HepG2 (cell line): ENCODE results near the gene BRMS1. TPM values are rescaled to one million over a fixed set of nuclear protein-coding genes. Genes with fewer than 3 reads are reported as not detected.

ENCODE experiments used
- ATAC-seq: fragments of 200-7000 bp; cut with Tn5 transposase; 3 replicates; pipeline ENCODE4 v1.9.1; 2020; ENCODE audit warnings: mild to moderate bottlenecking, moderate library complexity
- BruUV-seq: library from RNA; stranded (reverse); fragments of 400-500 nt; replicated peaks from 2 replicates; lab custom pipeline; 2021; lab: Mats Ljungman, UMichigan
- CTCF ChIA-PET: fragments of 300-600 bp; formaldehyde crosslinking; extraction: SDS; loops from one replicate; lab custom pipeline; 2021; ENCODE audit warnings: low total read pairs, inconsistent platforms, low intra/inter-chr PET ratio; lab: Yijun Ruan, JAX
- POLR2A ChIA-PET: fragments of 350-600 bp; sonication (Branson Sonifier 250); formaldehyde crosslinking; loops from one replicate; lab custom pipeline; 2020; ENCODE audit warnings: antibody characterized with exemption, inconsistent platforms; lab: Yijun Ruan, JAX
- DNase-seq: peaks from one replicate; pipeline ENCODE4 v3.0.0-alpha.2; 2015; ENCODE audit warnings: low spot score
- FAIRE-seq: peaks from 3 replicates; lab custom pipeline; 2011; peaks lifted over from hg19 to GRCh38; lab: Jason Lieb, UNC
- H2AFZ ChIP-seq: one replicate; pipeline ENCODE4 v1.6.1; 2011; ENCODE audit warnings: low read length, inconsistent platforms
- H3K27ac ChIP-seq: fragments of 300-600 bp; 3 replicates; pipeline ENCODE4 v1.8.0; 2011; ENCODE audit warnings: mixed run types, mild to moderate bottlenecking, mixed read lengths, low read length, inconsistent platforms; ENCODE audit not compliant: insufficient read depth; ENCODE audit errors: extremely low read length
- H3K27me3 ChIP-seq, 2 experiments: fragments of 200-600 bp in 1 of 2; 2 replicates in 1 of 2; 3 replicates in 1 of 2; pipeline versions ENCODE4 v1.6.0 to v1.8.0; 2011; ENCODE audit warnings: low read length in 2 of 2, mild to moderate bottlenecking in 2 of 2, moderate library complexity in 2 of 2, inconsistent platforms in 1 of 2; ENCODE audit not compliant: insufficient read depth in 2 of 2, control insufficient read depth in 1 of 2
- H3K36me3 ChIP-seq, 2 experiments: fragments of 200-600 bp in 1 of 2; replicated peaks in 1 of 2; 2 replicates in 1 of 2; 3 replicates in 1 of 2; pipeline versions ENCODE4 v1.5.1 to v1.8.0; 2011; ENCODE audit warnings: low read length in 2 of 2, inconsistent platforms in 1 of 2; ENCODE audit not compliant: insufficient read depth in 2 of 2, control insufficient read depth in 1 of 2
- H3K4me1 ChIP-seq: 2 replicates; pipeline ENCODE4 v1.5.1; 2012; ENCODE audit warnings: low read length, inconsistent platforms; ENCODE audit not compliant: insufficient read depth
- H3K4me2 ChIP-seq: 2 replicates; pipeline ENCODE4 v1.6.0; 2011; ENCODE audit warnings: low read depth, low read length, inconsistent platforms
- H3K4me3 ChIP-seq, 3 experiments: fragments of 200-600 bp in 1 of 3; sonication (generic), shearing (Covaris generic) in 1 of 3; replicated peaks in 1 of 3; 2 replicates each; pipeline ENCODE4 v1.5.1; 2011 to 2016; ENCODE audit warnings: low read length in 3 of 3, inconsistent platforms in 2 of 3, low read depth in 2 of 3, mild to moderate bottlenecking in 2 of 3, control low read depth in 1 of 3, mixed read lengths in 1 of 3; ENCODE audit not compliant: insufficient read depth in 1 of 3
- H3K79me2 ChIP-seq: one replicate; pipeline ENCODE4 v1.6.1; 2011; ENCODE audit warnings: low read length, inconsistent platforms; ENCODE audit not compliant: insufficient read depth
- H3K9ac ChIP-seq: 2 replicates; pipeline ENCODE4 v1.6.0; 2011; ENCODE audit warnings: mild to moderate bottlenecking, low read depth, low read length, inconsistent platforms; ENCODE audit not compliant: insufficient read depth
- H3K9me3 ChIP-seq: 2 replicates; pipeline ENCODE4 v1.5.1; 2012; ENCODE audit warnings: mild to moderate bottlenecking, low read length
- H4K20me1 ChIP-seq: 2 replicates; pipeline ENCODE4 v1.6.0; 2011; ENCODE audit warnings: inconsistent platforms, mild to moderate bottlenecking, low read length, moderate library complexity; ENCODE audit not compliant: insufficient read depth
- FOXC1 ChIP-seq: sonication (generic); formaldehyde crosslinking; IDR thresholded peaks from 2 replicates; pipeline ENCODE4 v1.8.0; 2022; ENCODE audit warnings: mild to moderate bottlenecking, missing genetic modification reagents, borderline replicate concordance
- JUNB ChIP-seq: sonication (generic); formaldehyde crosslinking; IDR thresholded peaks from 2 replicates; pipeline ENCODE4 v1.8.0; 2022; ENCODE audit warnings: missing genetic modification reagents, mild to moderate bottlenecking, borderline replicate concordance
- MTF1 ChIP-seq: sonication (generic); formaldehyde crosslinking; IDR thresholded peaks from 2 replicates; pipeline ENCODE4 v1.5.0; 2020; ENCODE audit warnings: missing genetic modification reagents
- MXI1 ChIP-seq: IDR thresholded peaks from 3 replicates; pipeline ENCODE4 v1.6.1; 2012; ENCODE audit warnings: low read depth, low read length, inconsistent platforms, borderline replicate concordance
- RBFOX2 ChIP-seq: fragments of 200-400 bp; formaldehyde crosslinking; IDR thresholded peaks from 2 replicates; pipeline ENCODE4 v1.6.1; 2017; ENCODE audit warnings: low read depth, mild to moderate bottlenecking, low read length
- SOX13 ChIP-seq, 3 experiments: fragments of 450-650 bp in 1 of 3; sonication (generic) in 1 of 3; formaldehyde crosslinking in 1 of 3; IDR thresholded peaks in 2 of 3; conservative IDR thresholded peaks in 1 of 3; 2 replicates each; pipeline versions ENCODE4 v1.5.0 to v1.6.1; 2016 to 2020; ENCODE audit warnings: antibody characterized with exemption in 1 of 3, mild to moderate bottlenecking in 1 of 3, missing compliant biosample characterization in 1 of 3, missing genetic modification reagents in 1 of 3, moderate library complexity in 1 of 3
- SRSF9 ChIP-seq: fragments of 200-400 bp; formaldehyde crosslinking; IDR thresholded peaks from 2 replicates; pipeline ENCODE4 v1.6.1; 2018; ENCODE audit warnings: borderline replicate concordance, mild to moderate bottlenecking, low read depth, low read length; ENCODE audit not compliant: insufficient read depth, poor library complexity, severe bottlenecking
- TCF7 ChIP-seq: sonication (generic); IDR thresholded peaks from 2 replicates; pipeline ENCODE4 v1.6.1; 2016; ENCODE audit warnings: antibody characterized with exemption, low read depth
- U2AF1 ChIP-seq: fragments of 200-400 bp; formaldehyde crosslinking; optimal IDR thresholded peaks from 2 replicates; pipeline ENCODE3; 2017; ENCODE audit warnings: mild to moderate bottlenecking, low read depth, low read length
- ZFP37 ChIP-seq: sonication (generic); formaldehyde crosslinking; IDR thresholded peaks from 2 replicates; pipeline ENCODE4 v1.4.0; 2020; ENCODE audit warnings: missing genetic modification reagents, borderline replicate concordance
- ZKSCAN8 ChIP-seq: IDR thresholded peaks from 2 replicates; pipeline ENCODE4 v1.6.1; 2016; ENCODE audit warnings: borderline replicate concordance, missing genetic modification reagents, missing compliant biosample characterization
- ZNF232 ChIP-seq: sonication (generic); formaldehyde crosslinking; IDR thresholded peaks from 2 replicates; pipeline ENCODE4 v1.4.0; 2020; ENCODE audit warnings: missing genetic modification reagents, borderline replicate concordance
- ZNF530 ChIP-seq: sonication (generic); formaldehyde crosslinking; IDR thresholded peaks from 2 replicates; pipeline ENCODE4 v1.5.0; 2020; ENCODE audit warnings: low read depth, mild to moderate bottlenecking, missing genetic modification reagents
- ZNF768 ChIP-seq: sonication (generic); formaldehyde crosslinking; IDR thresholded peaks from 2 replicates; pipeline ENCODE4 v1.4.0; 2020; ENCODE audit warnings: missing genetic modification reagents
- ZSCAN25 ChIP-seq: sonication (generic); formaldehyde crosslinking; IDR thresholded peaks from 2 replicates; pipeline ENCODE4 v1.8.0; 2022; ENCODE audit warnings: mild to moderate bottlenecking, missing genetic modification reagents
- WGBS: methylation state at CpG from one replicate; pipeline ENCODE4 v1.1.6; 2017; ENCODE audit warnings: low lambda C conversion rate; 5-methylcytosine and 5-hydroxymethylcytosine counted together
- in situ Hi-C: cut with HindIII; loops from 2 replicates; pipeline ENCODE4 v1.10.0; 2017; ENCODE audit warnings: low pct_unique_long_range_greater_than_20kb; ENCODE audit not compliant: extremely low pct_ligation_motif_present
- intact Hi-C: fragments of 100-400 bp; cut with micrococcal nuclease; formaldehyde crosslinking; loops from one replicate; pipeline ENCODE4 v1.10.0; 2022; ENCODE audit not compliant: unreplicated experiment
- polyA plus RNA-seq, 8 experiments: library from polyadenylated mRNA; depleted of rRNA in 3 of 8; stranded (reverse) in 7 of 8; unstranded in 1 of 8; fragments of >200 nt; fragmentation: Illumina TruSeq in 4 of 8; extraction: Trizol in 4 of 8; gene quantifications; 2 replicates each; pipeline versions ENCODE4 v1.2.1 to v1.2.3, GENCODE V29; 2011 to 2016; ENCODE audit warnings: low read depth in 4 of 8, missing spikeins in 1 of 8, mixed read lengths in 1 of 8; ENCODE audit not compliant: insufficient read depth in 1 of 8
- total RNA-seq, 5 experiments: library from RNA; depleted of rRNA; stranded (reverse); fragments of >200 nt; fragmentation: Illumina TruSeq; extraction: Trizol; gene quantifications; 2 replicates each; pipeline ENCODE4 v1.2.3, GENCODE V29; 2016; ENCODE audit warnings: low read depth in 1 of 5
- TF ChIP-seq, protein P1 (sequence below): sonication (generic); formaldehyde crosslinking; IDR thresholded peaks from 2 replicates; pipeline ENCODE4 v1.4.0; 2020; ENCODE audit warnings: missing genetic modification reagents, borderline replicate concordance
- TF ChIP-seq, protein P2 (sequence below): sonication (generic); formaldehyde crosslinking; IDR thresholded peaks from 2 replicates; pipeline ENCODE4 v1.5.0; 2020; ENCODE audit warnings: missing genetic modification reagents, mild to moderate bottlenecking, borderline replicate concordance
- TF ChIP-seq, protein P3 (sequence below): sonication (generic); formaldehyde crosslinking; IDR thresholded peaks from 2 replicates; pipeline ENCODE4 v1.8.1; 2023; ENCODE audit warnings: missing genetic modification reagents, inconsistent platforms, borderline replicate concordance

The BRMS1 gene
- total and polyA plus RNA-seq, 2 of the 13 experiments (the other 11 are each of a cell fraction or from before 2014, with no cell fraction given): 15.8 to 55.7 TPM

DNA sequence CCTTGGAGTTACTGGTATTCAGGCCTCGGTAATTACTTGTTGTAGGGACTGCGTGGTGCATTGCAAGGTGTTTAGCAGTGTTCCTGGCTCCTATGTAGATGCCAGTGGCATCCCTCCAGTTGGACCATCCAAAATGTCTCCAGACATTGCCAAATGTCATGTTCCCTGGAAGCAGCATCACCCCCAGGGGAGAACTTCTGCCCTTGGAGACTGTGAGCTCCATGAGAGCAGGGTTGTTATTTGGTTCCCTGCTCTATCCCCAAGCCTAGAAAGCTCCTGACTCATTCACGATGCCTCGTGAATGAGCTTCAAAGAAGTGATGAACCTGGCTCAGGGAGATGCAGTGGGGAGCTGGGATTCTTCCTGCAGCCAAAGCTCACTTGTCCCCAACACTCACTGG lies 23.3 kb downstream of the BRMS1 start:
- no TSS peak for BruUV-seq
- TF ChIP-seq ZSCAN25 (CRISPR knock-in tag) (no peak), ZFP37 (no peak), FOXC1 (no peak), SRSF9 (no peak), ZNF232 (CRISPR knock-in tag) (no peak), U2AF1 (no peak), ZKSCAN8 (CRISPR knock-in tag) (no peak), ZNF768 (no peak), MTF1 (CRISPR knock-in tag) (no peak), JUNB (CRISPR knock-in tag) (no peak), ZNF530 (CRISPR knock-in tag) (no peak), TCF7 (no peak), RBFOX2 (no peak), MXI1 (no peak), SOX13 (IDR thresholded peaks at IDR 0.05) (no peak), SOX13 (CRISPR knock-in tag; conservative IDR thresholded peaks at IDR 0.05 in 1 of 2, IDR thresholded peaks at IDR 0.05 in 1 of 2) (no peak)
- TF ChIP-seq, protein P1, sequence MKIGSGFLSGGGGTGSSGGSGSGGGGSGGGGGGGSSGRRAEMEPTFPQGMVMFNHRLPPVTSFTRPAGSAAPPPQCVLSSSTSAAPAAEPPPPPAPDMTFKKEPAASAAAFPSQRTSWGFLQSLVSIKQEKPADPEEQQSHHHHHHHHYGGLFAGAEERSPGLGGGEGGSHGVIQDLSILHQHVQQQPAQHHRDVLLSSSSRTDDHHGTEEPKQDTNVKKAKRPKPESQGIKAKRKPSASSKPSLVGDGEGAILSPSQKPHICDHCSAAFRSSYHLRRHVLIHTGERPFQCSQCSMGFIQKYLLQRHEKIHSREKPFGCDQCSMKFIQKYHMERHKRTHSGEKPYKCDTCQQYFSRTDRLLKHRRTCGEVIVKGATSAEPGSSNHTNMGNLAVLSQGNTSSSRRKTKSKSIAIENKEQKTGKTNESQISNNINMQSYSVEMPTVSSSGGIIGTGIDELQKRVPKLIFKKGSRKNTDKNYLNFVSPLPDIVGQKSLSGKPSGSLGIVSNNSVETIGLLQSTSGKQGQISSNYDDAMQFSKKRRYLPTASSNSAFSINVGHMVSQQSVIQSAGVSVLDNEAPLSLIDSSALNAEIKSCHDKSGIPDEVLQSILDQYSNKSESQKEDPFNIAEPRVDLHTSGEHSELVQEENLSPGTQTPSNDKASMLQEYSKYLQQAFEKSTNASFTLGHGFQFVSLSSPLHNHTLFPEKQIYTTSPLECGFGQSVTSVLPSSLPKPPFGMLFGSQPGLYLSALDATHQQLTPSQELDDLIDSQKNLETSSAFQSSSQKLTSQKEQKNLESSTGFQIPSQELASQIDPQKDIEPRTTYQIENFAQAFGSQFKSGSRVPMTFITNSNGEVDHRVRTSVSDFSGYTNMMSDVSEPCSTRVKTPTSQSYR (CRISPR knock-in tag): no peak
- TF ChIP-seq, protein P2, sequence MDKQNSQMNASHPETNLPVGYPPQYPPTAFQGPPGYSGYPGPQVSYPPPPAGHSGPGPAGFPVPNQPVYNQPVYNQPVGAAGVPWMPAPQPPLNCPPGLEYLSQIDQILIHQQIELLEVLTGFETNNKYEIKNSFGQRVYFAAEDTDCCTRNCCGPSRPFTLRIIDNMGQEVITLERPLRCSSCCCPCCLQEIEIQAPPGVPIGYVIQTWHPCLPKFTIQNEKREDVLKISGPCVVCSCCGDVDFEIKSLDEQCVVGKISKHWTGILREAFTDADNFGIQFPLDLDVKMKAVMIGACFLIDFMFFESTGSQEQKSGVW (CRISPR knock-in tag): no peak
- TF ChIP-seq, protein P3, sequence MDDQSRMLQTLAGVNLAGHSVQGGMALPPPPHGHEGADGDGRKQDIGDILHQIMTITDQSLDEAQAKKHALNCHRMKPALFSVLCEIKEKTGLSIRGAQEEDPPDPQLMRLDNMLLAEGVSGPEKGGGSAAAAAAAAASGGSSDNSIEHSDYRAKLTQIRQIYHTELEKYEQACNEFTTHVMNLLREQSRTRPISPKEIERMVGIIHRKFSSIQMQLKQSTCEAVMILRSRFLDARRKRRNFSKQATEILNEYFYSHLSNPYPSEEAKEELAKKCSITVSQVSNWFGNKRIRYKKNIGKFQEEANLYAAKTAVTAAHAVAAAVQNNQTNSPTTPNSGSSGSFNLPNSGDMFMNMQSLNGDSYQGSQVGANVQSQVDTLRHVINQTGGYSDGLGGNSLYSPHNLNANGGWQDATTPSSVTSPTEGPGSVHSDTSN (CRISPR knock-in tag): no peak
- ATAC-seq (no peak), FAIRE-seq (no peak), DNase-seq (no peak)
- Histone ChIP-seq H3K36me3 (no peaks in the 10 kb centered on the region), H3K4me1 (peaks cover 57% of the 10 kb centered on the region), H3K27me3 (peaks cover 0 to 24% of the 10 kb centered on the region in 2 experiments; a peak in 3 of 5 replicates), H2AFZ (no peak overlapping the region), H3K9me3 (no peaks in the 10 kb centered on the region), H3K9ac (no peak overlapping the region), H4K20me1 (no peaks in the 10 kb centered on the region), H3K27ac (no peak overlapping the region), H3K4me3 (no peak overlapping the region), H3K4me2 (no peak overlapping the region), H3K79me2 (no peaks in the 10 kb centered on the region)
- in situ Hi-C loops: no loop called here
- intact Hi-C loops: no loop called here
- CTCF ChIA-PET: interaction anchor here (1.0 to 2.2 kb wide), 3 partner anchors 10 to 99 kb away, joined by 4 to 24 read pairs (median 6); partner anchors contain the start of gene RIN1
- 57% methylated on average over 3 of the region's 4 CpGs for WGBS
- POLR2A ChIA-PET: interaction anchor here (0.6 to 1.3 kb wide), 2 partner anchors 9 to 32 kb away, joined by 3 to 14 read pairs; partner anchors contain the start of gene YIF1A
